A549 (cell line): Measurements from ENCODE around the gene NT5C2.

ENCODE experiments used
- CBX8 ChIP-seq: fragments of 200-600 bp; sonication (generic); IDR thresholded peaks from 2 replicates; pipeline ENCODE4 v1.6.1; 2016
- CHD4 ChIP-seq: fragments of 200-600 bp; sonication (generic); IDR thresholded peaks from 2 replicates; pipeline ENCODE4 v1.6.1; 2016; ENCODE audit warnings: antibody characterized with exemption, mild to moderate bottlenecking, borderline replicate concordance
- CTCF ChIP-seq: fragments of >200 bp; sonication (Bioruptor Twin); formaldehyde crosslinking; IDR thresholded peaks from 3 replicates; pipeline ENCODE4 v1.5.1; 2016
- EP300 ChIP-seq, 2 experiments: fragments of >200 bp; sonication (Bioruptor Twin); formaldehyde crosslinking; IDR thresholded peaks; 2 replicates in 1 of 2; 3 replicates in 1 of 2; pipeline ENCODE4 v1.6.1; 2016 to 2017
- MYC ChIP-seq: IDR thresholded peaks from 2 replicates; pipeline ENCODE4 v1.6.1; 2012; ENCODE audit warnings: mild to moderate bottlenecking, inconsistent platforms, low read length, improper control_type of control experiment, borderline replicate concordance
- NR3C1 ChIP-seq: fragments of >200 bp; sonication (Bioruptor Twin); formaldehyde crosslinking; IDR thresholded peaks from 3 replicates; pipeline ENCODE4 v1.6.1; 2017
- PHF8 ChIP-seq: fragments of 200-600 bp; sonication (generic); IDR thresholded peaks from 2 replicates; pipeline ENCODE4 v1.6.1; 2016; ENCODE audit warnings: low read depth, mild to moderate bottlenecking, antibody characterized with exemption, moderate library complexity, borderline replicate concordance
- POLR2A ChIP-seq: IDR thresholded peaks from 2 replicates; pipeline ENCODE4 v1.6.1; 2012; ENCODE audit warnings: mild to moderate bottlenecking, low read length
- ZFP36 ChIP-seq: fragments of 450-650 bp; IDR thresholded peaks from 2 replicates; pipeline ENCODE4 v1.6.1; 2014; ENCODE audit warnings: borderline replicate concordance; ENCODE audit not compliant: partially characterized antibody

- no peak for TF ChIP-seq POLR2A
- no peak for TF ChIP-seq MYC
- no peak for TF ChIP-seq NR3C1
- TF ChIP-seq CTCF, result no peak
- TF ChIP-seq CHD4, result no peak
- TF ChIP-seq PHF8, result no peak
- TF ChIP-seq EP300 (IDR thresholded peaks at IDR 0.05), result no peak
- no peak for TF ChIP-seq CBX8
- TF ChIP-seq ZFP36, result no peak
These were observed 65.8 kb downstream of the NT5C2 start for GRCh38 chr10:103127241-103127640.
